HepG2 (cell line): ENCODE results near the gene CST8. TPM values are rescaled to one million over a fixed set of nuclear protein-coding genes. Genes with fewer than 3 reads are reported as not detected.

ENCODE experiments used
- BCLAF1 ChIP-seq: fragments of 450-650 bp; IDR thresholded peaks from 2 replicates; pipeline ENCODE4 v1.6.1; 2017; ENCODE audit warnings: mild to moderate bottlenecking
- CHCHD3 ChIP-seq: sonication (generic); formaldehyde crosslinking; IDR thresholded peaks from 2 replicates; pipeline ENCODE4 v1.8.0; 2022; ENCODE audit warnings: mild to moderate bottlenecking, missing genetic modification reagents, moderate library complexity
- ERF ChIP-seq: IDR thresholded peaks from 2 replicates; pipeline ENCODE4 v1.6.1; 2018; ENCODE audit warnings: missing biosample characterization, missing genetic modification reagents
- GABPB1 ChIP-seq: IDR thresholded peaks from 2 replicates; pipeline ENCODE4 v1.6.1; 2016; ENCODE audit warnings: mild to moderate bottlenecking, missing genetic modification reagents, moderate library complexity, missing compliant biosample characterization
- GATAD1 ChIP-seq: IDR thresholded peaks from 2 replicates; pipeline ENCODE4 v1.6.1; 2016; ENCODE audit warnings: missing genetic modification reagents, missing compliant biosample characterization
- HBP1 ChIP-seq: IDR thresholded peaks from 2 replicates; pipeline ENCODE4 v1.6.1; 2016; ENCODE audit warnings: low read depth, control low read depth
- HOXA7 ChIP-seq: sonication (generic); formaldehyde crosslinking; IDR thresholded peaks from 2 replicates; pipeline ENCODE4 v1.8.1; 2022; ENCODE audit warnings: mild to moderate bottlenecking, missing genetic modification reagents, moderate library complexity
- IRF1 ChIP-seq: sonication (generic); formaldehyde crosslinking; IDR thresholded peaks from 2 replicates; pipeline ENCODE4 v1.4.0; 2020; ENCODE audit warnings: low read depth, mild to moderate bottlenecking, missing genetic modification reagents
- NAIF1 ChIP-seq: sonication (generic); formaldehyde crosslinking; IDR thresholded peaks from 2 replicates; pipeline ENCODE4 v1.5.0; 2020; ENCODE audit warnings: mild to moderate bottlenecking, missing genetic modification reagents, borderline replicate concordance
- NFIC ChIP-seq: IDR thresholded peaks from 2 replicates; pipeline ENCODE4 v1.6.1; 2012; ENCODE audit warnings: mild to moderate bottlenecking, low read length, inconsistent platforms
- POLR2AphosphoS2 ChIP-seq: IDR thresholded peaks from 2 replicates; pipeline ENCODE4 v1.6.1; 2011; ENCODE audit warnings: low read depth, low read length, improper control_type of control experiment
- RFXANK ChIP-seq: IDR thresholded peaks from 2 replicates; pipeline ENCODE4 v1.6.1; 2016
- SUZ12 ChIP-seq: fragments of 150-350 bp; IDR thresholded peaks from 2 replicates; pipeline ENCODE4 v1.6.1; 2014; ENCODE audit warnings: low read depth, low read length
- THAP9 ChIP-seq: sonication (generic); formaldehyde crosslinking; IDR thresholded peaks from 2 replicates; pipeline ENCODE4; 2020; ENCODE audit warnings: missing genetic modification reagents, mild to moderate bottlenecking, borderline replicate concordance
- TOPORS ChIP-seq: sonication (generic); formaldehyde crosslinking; IDR thresholded peaks from 2 replicates; pipeline ENCODE4 v1.8.0; 2023; ENCODE audit warnings: mild to moderate bottlenecking, missing genetic modification reagents
- WIZ ChIP-seq: sonication (generic); formaldehyde crosslinking; IDR thresholded peaks from 2 replicates; pipeline ENCODE4 v1.5.1; 2020; ENCODE audit warnings: mild to moderate bottlenecking, missing genetic modification reagents
- ZBTB4 ChIP-seq: sonication (generic); formaldehyde crosslinking; IDR thresholded peaks from 2 replicates; pipeline ENCODE4 v1.4.0; 2020; ENCODE audit warnings: missing genetic modification reagents, mild to moderate bottlenecking, borderline replicate concordance
- ZNF180 ChIP-seq: sonication (generic); formaldehyde crosslinking; IDR thresholded peaks from 2 replicates; pipeline ENCODE4 v1.4.0; 2020; ENCODE audit warnings: low read depth, missing genetic modification reagents, borderline replicate concordance
- ZNF337 ChIP-seq: sonication (generic); formaldehyde crosslinking; IDR thresholded peaks from 2 replicates; pipeline ENCODE4 v1.5.1; 2020; ENCODE audit warnings: missing genetic modification reagents, low read depth, mild to moderate bottlenecking, borderline replicate concordance
- ZNF746 ChIP-seq: sonication (generic); formaldehyde crosslinking; IDR thresholded peaks from 2 replicates; pipeline ENCODE4 v1.8.0; 2022; ENCODE audit warnings: mild to moderate bottlenecking, missing genetic modification reagents
- polyA plus RNA-seq, 8 experiments: library from polyadenylated mRNA; depleted of rRNA in 3 of 8; stranded (reverse) in 7 of 8; unstranded in 1 of 8; fragments of >200 nt; fragmentation: Illumina TruSeq in 4 of 8; extraction: Trizol in 4 of 8; gene quantifications; 2 replicates each; pipeline versions ENCODE4 v1.2.1 to v1.2.3, GENCODE V29; 2011 to 2016; ENCODE audit warnings: low read depth in 4 of 8, missing spikeins in 1 of 8, mixed read lengths in 1 of 8; ENCODE audit not compliant: insufficient read depth in 1 of 8
- total RNA-seq, 5 experiments: library from RNA; depleted of rRNA; stranded (reverse); fragments of >200 nt; fragmentation: Illumina TruSeq; extraction: Trizol; gene quantifications; 2 replicates each; pipeline ENCODE4 v1.2.3, GENCODE V29; 2016; ENCODE audit warnings: low read depth in 1 of 5

Gene CST8
- total and polyA plus RNA-seq, 2 of the 13 experiments (the other 11 are each of a cell fraction or from before 2014, with no cell fraction given), result not detected

- TF ChIP-seq ZNF180 (CRISPR knock-in tag) (no peak), WIZ (CRISPR knock-in tag) (no peak), HOXA7 (CRISPR knock-in tag) (no peak), GATAD1 (peak; percentile 59), BCLAF1 (no peak), CHCHD3 (CRISPR knock-in tag) (no peak), IRF1 (no peak), GABPB1 (CRISPR knock-in tag) (peak; percentile 45; the same call in 1 of the 2 replicates), TOPORS (no peak), ERF (CRISPR knock-in tag) (0 out of 2 replicates have a peak, but pooled peaks have one; percentile 57), ZBTB4 (CRISPR knock-in tag) (no peak), ZNF337 (CRISPR knock-in tag) (no peak), HBP1 (CRISPR knock-in tag) (no peak), RFXANK (no peak), THAP9 (CRISPR knock-in tag) (0 out of 2 replicates have a peak, but pooled peaks have one; percentile 10), SUZ12 (no peak), POLR2AphosphoS2 (no peak), ZNF746 (CRISPR knock-in tag) (no peak), NAIF1 (CRISPR knock-in tag) (no peak), NFIC (no peak)
Measured at GRCh38 chr20:23441850-23442313, 49.0 kb upstream of the CST8 start (continued).
